ENCODE data around the gene ABHD18.
"Not testable (repeated sequence)": the region's sequence is repeated elsewhere in the genome, so short reads cannot be mapped to it uniquely, and the experiment has no call there.

ABHD18 gene
- 7.8 to 29.1 (median 20.1) reads per million in 18 experiments for total RNA-seq

GRCh38 chr4:127965062-127965802 is at the start of gene ABHD18, which contains the start of gene MFSD8:
ABHD18 (plus strand) TSS chr4:127965406; CDS start chr4:127982956, 17,550 bp downstream.
MFSD8 (minus strand) TSS chr4:127965173; CDS start chr4:127965133, 40 bp downstream.
- DNase-seq, result peak; percentile 100

GRCh38 chr4:127916512-127916911 is 48.7 kb upstream of the ABHD18 start:
- no peak for DNase-seq

GRCh38 chr4:127917151-127917550 is 48.1 kb upstream of the ABHD18 start:
- DNase-seq, result no peak

- DNase-seq, result no peak
Measured at GRCh38 chr4:127920521-127920920, 44.7 kb upstream of the ABHD18 start.

- DNase-seq, result no peak
Measured at GRCh38 chr4:127922226-127922625, 43.0 kb upstream of the ABHD18 start.

- not testable (repeated sequence) for DNase-seq
Measured at GRCh38 chr4:127925720-127926119, 39.5 kb upstream of the ABHD18 start.

GRCh38 chr4:127930175-127930574 is 35.0 kb upstream of the ABHD18 start:
- no peak for DNase-seq

- DNase-seq, result not testable (repeated sequence)
Measured at GRCh38 chr4:127931836-127932235, 33.4 kb upstream of the ABHD18 start.

- DNase-seq, result no peak
Measured at GRCh38 chr4:127936974-127937373, 28.2 kb upstream of the ABHD18 start.

- DNase-seq, result no peak
Measured at GRCh38 chr4:127957105-127957504, 8.1 kb upstream of the ABHD18 start.

- DNase-seq, result no peak
Measured at GRCh38 chr4:127959794-127960193, 5.4 kb upstream of the ABHD18 start.

- DNase-seq, result not testable (repeated sequence)
Measured at GRCh38 chr4:127963633-127964398, 1.4 kb upstream of the ABHD18 start.

- peak; percentile 25 to 35 for DNase-seq
Measured at GRCh38 chr4:127964426-127965061, 662 bp upstream of the ABHD18 start.

- peak in 1 of 2 donors; percentile 19 for DNase-seq
Measured at GRCh38 chr4:127965803-127966175, 583 bp downstream of the ABHD18 start.

- DNase-seq, result no peak
Measured at GRCh38 chr4:127967141-127967775, 2.1 kb downstream of the ABHD18 start.

GRCh38 chr4:127968586-127968985 is 3.4 kb downstream of the ABHD18 start:
- DNase-seq, result no peak

GRCh38 chr4:127970925-127971324 is 5.7 kb downstream of the ABHD18 start:
- DNase-seq, result not testable (repeated sequence)

GRCh38 chr4:127975121-127975770 is 10.0 kb downstream of the ABHD18 start:
- DNase-seq, result no peak

- DNase-seq, result no peak
Measured at GRCh38 chr4:127978930-127979329, 13.7 kb downstream of the ABHD18 start.

- no peak for DNase-seq
Measured at GRCh38 chr4:127982445-127982844, 17.2 kb downstream of the ABHD18 start.

- no peak for DNase-seq
Measured at GRCh38 chr4:127985989-127986388, 20.8 kb downstream of the ABHD18 start.

GRCh38 chr4:127988638-127989037 is 23.4 kb downstream of the ABHD18 start:
- DNase-seq, result no peak

All from inflammatory macrophage (primary cell).